SK-N-SH treated with all-trans-retinoic acid at 6 μM for 48 hours (cell line): Measurements from ENCODE around the gene CTNNA3.

ENCODE experiments used
- CREB5 ChIP-seq: fragments of 250-450 bp; sonication (Bioruptor Pico); IDR thresholded peaks from 2 replicates; pipeline ENCODE4 v1.5.1; 2020; ENCODE audit warnings: low read depth, mild to moderate bottlenecking, moderate library complexity
- PATZ1 ChIP-seq: fragments of 250-450 bp; sonication (Bioruptor Pico); IDR thresholded peaks from 2 replicates; pipeline ENCODE4 v1.8.0; 2020; ENCODE audit warnings: mild to moderate bottlenecking, moderate library complexity, borderline replicate concordance
- PPARA ChIP-seq: fragments of 250-450 bp; sonication (Bioruptor Pico); IDR thresholded peaks from 2 replicates; pipeline ENCODE4 v1.5.0; 2020; ENCODE audit warnings: mild to moderate bottlenecking, borderline replicate concordance
- RARB ChIP-seq: fragments of 250-450 bp; sonication (Bioruptor Pico); IDR thresholded peaks from 2 replicates; pipeline ENCODE4 v1.8.0; 2021; ENCODE audit warnings: mild to moderate bottlenecking, moderate library complexity
- SNAI2 ChIP-seq: fragments of 250-450 bp; sonication (Bioruptor Pico); IDR thresholded peaks from 2 replicates; pipeline ENCODE4 v1.5.0; 2020; ENCODE audit warnings: mild to moderate bottlenecking, moderate library complexity
- TOX ChIP-seq: fragments of 250-450 bp; sonication (Bioruptor Pico); IDR thresholded peaks from 2 replicates; pipeline ENCODE4 v1.8.0; 2021; ENCODE audit warnings: mild to moderate bottlenecking, moderate library complexity, borderline replicate concordance
- ZNF70 ChIP-seq: fragments of 450-650 bp; formaldehyde crosslinking; IDR thresholded peaks from 2 replicates; pipeline ENCODE4 v1.5.0; 2020; ENCODE audit warnings: mild to moderate bottlenecking, moderate library complexity
- ZNF8 ChIP-seq: fragments of 450-650 bp; formaldehyde crosslinking; IDR thresholded peaks from 2 replicates; pipeline ENCODE4 v1.5.0; 2020; ENCODE audit warnings: mild to moderate bottlenecking, moderate library complexity

DNA sequence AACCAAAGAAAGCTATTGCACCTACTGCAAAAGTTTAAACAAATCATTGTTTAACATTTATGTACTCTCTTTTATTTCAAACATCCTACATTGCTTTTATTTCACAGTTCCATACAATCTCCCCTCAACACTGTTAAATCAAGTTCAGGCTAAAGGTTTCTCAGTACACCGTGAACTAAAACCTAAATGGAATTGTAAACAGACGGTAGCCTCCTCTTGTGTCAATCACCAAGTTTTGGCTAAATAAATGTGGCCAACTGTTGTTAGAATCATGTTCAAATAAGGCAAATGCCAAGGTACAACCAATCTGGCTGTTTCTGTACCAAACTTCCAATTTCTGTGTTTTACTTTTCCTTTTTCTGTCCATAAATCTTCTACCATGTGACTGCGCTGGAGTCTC lies 1493.9 kb downstream of the CTNNA3 start:
- TF ChIP-seq CREB5 (CRISPR knock-in tag) (no peak), TOX (CRISPR knock-in tag) (no peak), ZNF70 (no peak), RARB (CRISPR knock-in tag) (no peak), SNAI2 (CRISPR knock-in tag) (no peak), ZNF8 (CRISPR knock-in tag) (no peak), PPARA (CRISPR knock-in tag) (no peak), PATZ1 (CRISPR knock-in tag) (no peak)
